ENCODE data around the gene REPS2. TPM values are rescaled to one million over a fixed set of nuclear protein-coding genes. Genes with fewer than 3 reads are reported as not detected.

REPS2 gene
- total RNA-seq, 6 donors from 2014 or later = 17.0 to 47.0 (median 29.4) TPM

- ATAC-seq (ENCODE audit: low FRiP score in 2 of 2) (no peak), DNase-seq (no peak)
- Histone ChIP-seq H3K4me3 (no peak overlapping the region), H3K4me1 (no peaks in the 10 kb centered on the region), H3K9me3 (no peaks in the 10 kb centered on the region), H3K36me3 (no peaks in the 10 kb centered on the region), H3K27me3 (no peaks in the 10 kb centered on the region), H3K27ac (no peak overlapping the region)
- 81 to 84% methylated on average over 1 of the region's 1 CpG for WGBS, 2 donors
- TF ChIP-seq POLR2AphosphoS5 (IDR thresholded peaks at IDR 0.05) = no peak
- no peak for TF ChIP-seq POLR2A (IDR thresholded peaks at IDR 0.05)
- TF ChIP-seq CTCF (IDR thresholded peaks at IDR 0.05) = no peak
Measured at GRCh38 chrX:16979226-16979625, 32.8 kb downstream of the REPS2 start.

- H3K4me3 ChIP-seq = no peak overlapping the region
- 86 to 93% methylated on average over 1 of the region's 1 CpG for WGBS, 2 donors
- DNase-seq = no peak
- H3K9me3 ChIP-seq = no peaks in the 10 kb centered on the region
- no peak for ATAC-seq (ENCODE audit: low FRiP score in 2 of 2)
- H3K27ac ChIP-seq = no peak overlapping the region
- no peaks in the 10 kb centered on the region for H3K4me1 ChIP-seq
- TF ChIP-seq POLR2AphosphoS5 (IDR thresholded peaks at IDR 0.05) (no peak), POLR2A (IDR thresholded peaks at IDR 0.05) (no peak), CTCF (IDR thresholded peaks at IDR 0.05) (no peak), EP300 (IDR thresholded peaks at IDR 0.05) (no peak)
- no peaks in the 10 kb centered on the region for H3K36me3 ChIP-seq
- no peaks in the 10 kb centered on the region for H3K27me3 ChIP-seq
Measured at GRCh38 chrX:16981209-16981608, 34.8 kb downstream of the REPS2 start.

- Histone ChIP-seq H3K36me3 (no peaks in the 10 kb centered on the region), H3K27me3 (no peaks in the 10 kb centered on the region), H3K9me3 (no peaks in the 10 kb centered on the region), H3K4me3 (no peak overlapping the region), H3K27ac (no peak overlapping the region), H3K4me1 (no peaks in the 10 kb centered on the region)
- ATAC-seq (ENCODE audit: low FRiP score in 2 of 2) (no peak), DNase-seq (no peak)
- TF ChIP-seq POLR2A (IDR thresholded peaks at IDR 0.05) = no peak
- TF ChIP-seq EP300 (IDR thresholded peaks at IDR 0.05) = no peak
- no peak for TF ChIP-seq POLR2AphosphoS5 (IDR thresholded peaks at IDR 0.05)
- TF ChIP-seq CTCF (IDR thresholded peaks at IDR 0.05) = no peak
Measured at GRCh38 chrX:16981980-16982379, 35.5 kb downstream of the REPS2 start.

GRCh38 chrX:16983051-16983450, 36.6 kb downstream of the REPS2 start:
- Histone ChIP-seq H3K36me3 (no peaks in the 10 kb centered on the region), H3K4me3 (no peak overlapping the region)
- ATAC-seq (ENCODE audit: low FRiP score in 2 of 2) = no peak

More at GRCh38 chrX:16983051-16983450, 36.6 kb downstream of the REPS2 start:
- TF ChIP-seq POLR2AphosphoS5 (IDR thresholded peaks at IDR 0.05) (no peak), CTCF (IDR thresholded peaks at IDR 0.05) (no peak), POLR2A (IDR thresholded peaks at IDR 0.05) (no peak), EP300 (IDR thresholded peaks at IDR 0.05) (no peak)
- DNase-seq = no peak
- Histone ChIP-seq H3K27ac (no peak overlapping the region), H3K4me1 (no peaks in the 10 kb centered on the region), H3K27me3 (no peaks in the 10 kb centered on the region), H3K9me3 (no peaks in the 10 kb centered on the region)
- 63 to 73% methylated on average over 1 of the region's 1 CpG for WGBS, 2 donors

All from upper lobe of left lung (tissue), 6 donors.